Neural progenitor cell (in vitro differentiated cells): ENCODE measurements around the gene SHISA5. TPM values are rescaled to one million over a fixed set of nuclear protein-coding genes. Genes with fewer than 3 reads are reported as not detected.

Source experiments
- DNase-seq: peaks from one replicate; pipeline ENCODE4 v3.0.0-alpha.2; 2016; ENCODE audit warnings: low spot score
- H2AFZ ChIP-seq: fragments of 200-600 bp; sonication (generic); replicated peaks from 2 replicates; pipeline ENCODE4 v1.6.1; 2016; ENCODE audit warnings: antibody characterized with exemption
- H3F3A ChIP-seq: fragments of 200-600 bp; sonication (generic); 2 replicates; pipeline ENCODE4 v1.6.1; 2016; ENCODE audit warnings: antibody characterized with exemption, low read depth
- H3K27ac ChIP-seq: fragments of 200-600 bp; sonication (generic); 2 replicates; pipeline ENCODE4 v1.5.1; 2016; ENCODE audit warnings: mild to moderate bottlenecking
- H3K27me3 ChIP-seq: fragments of 200-600 bp; sonication (generic); 2 replicates; pipeline ENCODE4 v1.6.1; 2016; ENCODE audit warnings: mild to moderate bottlenecking, moderate library complexity
- H3K36me3 ChIP-seq: fragments of 200-600 bp; sonication (generic); 2 replicates; pipeline ENCODE4 v1.5.1; 2016
- H3K4me1 ChIP-seq: fragments of 200-600 bp; sonication (generic); 2 replicates; pipeline ENCODE4 v1.6.1; 2016; ENCODE audit warnings: mixed run types
- H3K4me2 ChIP-seq: fragments of 200-600 bp; sonication (generic); 2 replicates; pipeline ENCODE4 v1.6.1; 2016
- H3K4me3 ChIP-seq: fragments of 200-600 bp; sonication (generic); 2 replicates; pipeline ENCODE4 v1.5.1; 2016
- H3K79me2 ChIP-seq: fragments of 200-600 bp; sonication (generic); 2 replicates; pipeline ENCODE4 v1.6.1; 2016; ENCODE audit warnings: low read depth
- H3K9ac ChIP-seq: fragments of 200-600 bp; sonication (generic); 2 replicates; pipeline ENCODE4 v1.6.1; 2016
- H3K9me3 ChIP-seq: fragments of 200-600 bp; sonication (generic); 2 replicates; pipeline ENCODE4 v1.5.1; 2016; ENCODE audit warnings: low read depth
- H4K20me1 ChIP-seq: fragments of 200-600 bp; sonication (generic); 2 replicates; pipeline ENCODE4 v1.6.1; 2016; ENCODE audit warnings: low read depth
- H3K27ac Mint-ChIP-seq: 3 replicates; pipeline ENCODE4 v1.8.0; 2021; ENCODE audit warnings: mixed read lengths
- H3K27me3 Mint-ChIP-seq: 2 replicates; pipeline ENCODE4 v1.8.0; 2022; ENCODE audit warnings: low read depth, mild to moderate bottlenecking, inconsistent platforms, moderate library complexity, mixed read lengths; ENCODE audit not compliant: insufficient read depth
- H3K36me3 Mint-ChIP-seq: 3 replicates; pipeline ENCODE4 v1.8.0; 2021; ENCODE audit warnings: mixed read lengths
- H3K4me1 Mint-ChIP-seq: 3 replicates; pipeline ENCODE4 v1.8.0; 2021; ENCODE audit warnings: mixed read lengths
- H3K4me3 Mint-ChIP-seq: 3 replicates; pipeline ENCODE4 v1.8.0; 2021; ENCODE audit warnings: mild to moderate bottlenecking, moderate library complexity, mixed read lengths
- H3K9me3 Mint-ChIP-seq: 3 replicates; pipeline ENCODE4 v1.8.0; 2020; ENCODE audit warnings: mixed read lengths
- CTCF ChIP-seq: fragments of 200-600 bp; sonication (generic); IDR thresholded peaks from 2 replicates; pipeline ENCODE4 v1.5.1; 2017; ENCODE audit warnings: antibody characterized with exemption, mild to moderate bottlenecking
- EZH2 ChIP-seq: fragments of 200-600 bp; sonication (generic); IDR thresholded peaks from 2 replicates; pipeline ENCODE4 v1.6.1; 2017; ENCODE audit warnings: antibody characterized with exemption, mild to moderate bottlenecking, moderate library complexity
- EZH2phosphoT487 ChIP-seq: fragments of 200-600 bp; sonication (generic); IDR thresholded peaks from 2 replicates; pipeline ENCODE4 v1.6.1; 2017; ENCODE audit warnings: antibody characterized with exemption
- total RNA-seq: library from RNA; depleted of rRNA; stranded (reverse); fragments of >200 nt; gene quantifications from 2 replicates; pipeline ENCODE4 v1.2.3, GENCODE V29; 2015; ENCODE audit warnings: low replicate concordance

The SHISA5 gene
- total RNA-seq, 1 donor from 2014 or later, result 54.8 TPM

- Histone ChIP-seq H3K9ac (no peak overlapping the region), H4K20me1 (no peaks in the 10 kb centered on the region), H3K4me3 (no peak overlapping the region), H3K9me3 (no peaks in the 10 kb centered on the region), H3K36me3 (no peaks in the 10 kb centered on the region), H3F3A (no peaks in the 10 kb centered on the region), H3K27ac (no peak overlapping the region), H2AFZ (no peak overlapping the region), H3K27me3 (no peaks in the 10 kb centered on the region), H3K79me2 (no peaks in the 10 kb centered on the region), H3K4me1 (no peaks in the 10 kb centered on the region), H3K4me2 (no peak overlapping the region)
- TF ChIP-seq EZH2phosphoT487, result no peak
- no peak for TF ChIP-seq EZH2
- TF ChIP-seq CTCF, result no peak
- H3K4me3 Mint-ChIP-seq, result no peak overlapping the region
- no peaks in the 10 kb centered on the region for H3K9me3 Mint-ChIP-seq
- H3K27me3 Mint-ChIP-seq, result no peaks in the 10 kb centered on the region
- H3K27ac Mint-ChIP-seq, result no peak overlapping the region
- H3K36me3 Mint-ChIP-seq, result peaks cover 21% of the 10 kb centered on the region
- no peak for DNase-seq
- H3K4me1 Mint-ChIP-seq, result no peaks in the 10 kb centered on the region
These were observed 21.0 kb upstream of the SHISA5 start for GRCh38 chr3:48524970-48525369.

- H3K27ac Mint-ChIP-seq, result no peak overlapping the region
- TF ChIP-seq EZH2 (no peak), CTCF (no peak), EZH2phosphoT487 (no peak)
- H3K27ac ChIP-seq, result no peak overlapping the region
- H3K4me2 ChIP-seq, result no peak overlapping the region
- H4K20me1 ChIP-seq, result no peaks in the 10 kb centered on the region
- H3K9me3 Mint-ChIP-seq, result no peaks in the 10 kb centered on the region
- no peaks in the 10 kb centered on the region for H3K4me1 Mint-ChIP-seq
- no peaks in the 10 kb centered on the region for H3K27me3 ChIP-seq
- no peak overlapping the region for H2AFZ ChIP-seq
- H3K36me3 Mint-ChIP-seq, result peaks cover 11% of the 10 kb centered on the region
- H3K9ac ChIP-seq, result no peak overlapping the region
- no peak for DNase-seq
- H3F3A ChIP-seq, result no peaks in the 10 kb centered on the region
- H3K4me1 ChIP-seq, result no peaks in the 10 kb centered on the region
- no peaks in the 10 kb centered on the region for H3K36me3 ChIP-seq
- H3K4me3 Mint-ChIP-seq, result no peak overlapping the region
- no peaks in the 10 kb centered on the region for H3K9me3 ChIP-seq
- H3K27me3 Mint-ChIP-seq, result no peaks in the 10 kb centered on the region
- no peaks in the 10 kb centered on the region for H3K79me2 ChIP-seq
- no peak overlapping the region for H3K4me3 ChIP-seq
These were observed 17.7 kb upstream of the SHISA5 start for GRCh38 chr3:48521635-48522034.

GRCh38 chr3:48519277-48519643 lies 15.3 kb upstream of the SHISA5 start:
- no peak overlapping the region for H3K4me2 ChIP-seq
- no peaks in the 10 kb centered on the region for H3K4me1 Mint-ChIP-seq
- H3K4me1 ChIP-seq, result no peaks in the 10 kb centered on the region
- TF ChIP-seq CTCF (no peak), EZH2 (no peak), EZH2phosphoT487 (no peak)
- no peak overlapping the region for H3K4me3 Mint-ChIP-seq
- no peaks in the 10 kb centered on the region for H3K36me3 ChIP-seq
- no peaks in the 10 kb centered on the region for H3K27me3 Mint-ChIP-seq
- H4K20me1 ChIP-seq, result no peaks in the 10 kb centered on the region
- no peaks in the 10 kb centered on the region for H3K27me3 ChIP-seq
- H3K79me2 ChIP-seq, result no peaks in the 10 kb centered on the region
- H3K27ac Mint-ChIP-seq, result no peak overlapping the region
- H3F3A ChIP-seq, result no peaks in the 10 kb centered on the region
- no peak overlapping the region for H2AFZ ChIP-seq
- H3K4me3 ChIP-seq, result no peak overlapping the region
- H3K27ac ChIP-seq, result no peak overlapping the region
- peaks cover 5% of the 10 kb centered on the region for H3K36me3 Mint-ChIP-seq
- H3K9me3 Mint-ChIP-seq, result no peaks in the 10 kb centered on the region
- H3K9me3 ChIP-seq, result no peaks in the 10 kb centered on the region
- H3K9ac ChIP-seq, result no peak overlapping the region
- no peak for DNase-seq
